KMS-11 (cell line): Measurements from ENCODE around the gene ALG2.
A peak's percentile ranks its signal among the peaks of the same experiment; 100 is the strongest.

Experiments used
- H2AFZ ChIP-seq: fragments of 200-600 bp; sonication (generic); 2 replicates; pipeline ENCODE4 v1.6.1; 2016; ENCODE audit warnings: antibody characterized with exemption, mixed run types, low read depth
- H3K27ac ChIP-seq: fragments of 200-600 bp; sonication (generic); 2 replicates; pipeline ENCODE4 v1.6.1; 2016; ENCODE audit warnings: mild to moderate bottlenecking, mixed run types
- H3K27me3 ChIP-seq: fragments of 200-600 bp; sonication (generic); 2 replicates; pipeline ENCODE4 v1.6.1; 2017; ENCODE audit warnings: mild to moderate bottlenecking, low read depth, mixed run types, moderate library complexity; ENCODE audit not compliant: insufficient read depth
- H3K36me3 ChIP-seq: fragments of 200-600 bp; sonication (generic); 2 replicates; pipeline ENCODE4 v1.6.1; 2017; ENCODE audit warnings: mild to moderate bottlenecking, mixed run types; ENCODE audit not compliant: insufficient read depth
- H3K4me1 ChIP-seq: fragments of 200-600 bp; sonication (generic); 2 replicates; pipeline ENCODE4 v1.6.1; 2016; ENCODE audit warnings: mild to moderate bottlenecking, low read depth, mixed run types; ENCODE audit not compliant: poor library complexity, severe bottlenecking
- H3K4me2 ChIP-seq: fragments of 200-600 bp; sonication (generic); 2 replicates; pipeline ENCODE4 v1.7.0; 2016; ENCODE audit warnings: mild to moderate bottlenecking, mixed run types
- H3K4me3 ChIP-seq: fragments of 200-600 bp; sonication (generic); IDR thresholded peaks from 2 replicates; pipeline ENCODE4 v1.6.1; 2017; ENCODE audit warnings: low read depth, low read length, mixed read lengths; ENCODE audit not compliant: insufficient read depth
- H3K79me2 ChIP-seq: fragments of 200-600 bp; sonication (generic); 2 replicates; pipeline ENCODE4 v1.6.1; 2016; ENCODE audit warnings: low read depth, mixed run types; ENCODE audit not compliant: insufficient read depth
- H3K9ac ChIP-seq: fragments of 200-600 bp; sonication (generic); 2 replicates; pipeline ENCODE4 v1.6.1; 2016; ENCODE audit warnings: mild to moderate bottlenecking, mixed run types
- H4K20me1 ChIP-seq: fragments of 200-600 bp; sonication (generic); 2 replicates; pipeline ENCODE4 v1.6.1; 2016; ENCODE audit warnings: mild to moderate bottlenecking, mixed run types; ENCODE audit not compliant: insufficient read depth
- CTCF ChIP-seq: fragments of 200-600 bp; sonication (generic); conservative IDR thresholded peaks from 2 replicates; pipeline ENCODE4 v1.6.1; 2017; ENCODE audit warnings: low read depth, mild to moderate bottlenecking, antibody characterized with exemption, low read length, moderate library complexity, mixed read lengths

ALG2 gene

GRCh38 chr9:99259231-99259918 is 37.6 kb upstream of the ALG2 start:
- H3K4me1 ChIP-seq, result peaks cover 47% of the 10 kb centered on the region
- no peaks in the 10 kb centered on the region for H3K79me2 ChIP-seq
- no peaks in the 10 kb centered on the region for H4K20me1 ChIP-seq
- TF ChIP-seq CTCF, result no peak
- H3K36me3 ChIP-seq, result no peaks in the 10 kb centered on the region
- no peak overlapping the region for H3K4me3 ChIP-seq
- H3K9ac ChIP-seq, result peak overlapping the region; percentile 63
- peak overlapping the region; percentile 67 for H3K4me2 ChIP-seq
- H3K27me3 ChIP-seq, result no peaks in the 10 kb centered on the region
- H3K27ac ChIP-seq, result peak overlapping the region; percentile 63
- peak overlapping the region; percentile 74 for H2AFZ ChIP-seq

- no peaks in the 10 kb centered on the region for H3K27me3 ChIP-seq
- no peaks in the 10 kb centered on the region for H3K79me2 ChIP-seq
- no peak overlapping the region for H3K9ac ChIP-seq
- no peak overlapping the region for H3K27ac ChIP-seq
- peaks cover 61% of the 10 kb centered on the region for H3K4me1 ChIP-seq
- H3K4me2 ChIP-seq, result no peak overlapping the region
- H3K36me3 ChIP-seq, result no peaks in the 10 kb centered on the region
- TF ChIP-seq CTCF, result no peak
- no peak overlapping the region for H2AFZ ChIP-seq
- no peak overlapping the region for H3K4me3 ChIP-seq
- no peaks in the 10 kb centered on the region for H4K20me1 ChIP-seq
Measured at GRCh38 chr9:99257723-99258389, 36.1 kb upstream of the ALG2 start.

- H3K36me3 ChIP-seq, result no peaks in the 10 kb centered on the region
- no peak overlapping the region for H3K4me3 ChIP-seq
- no peak overlapping the region; the same call in 1 of the 2 replicates for H3K4me2 ChIP-seq
- no peaks in the 10 kb centered on the region for H3K79me2 ChIP-seq
- H3K27ac ChIP-seq, result peak overlapping the region; percentile 97; the same call in 1 of the 2 replicates
- H3K27me3 ChIP-seq, result no peaks in the 10 kb centered on the region
- H4K20me1 ChIP-seq, result no peaks in the 10 kb centered on the region
- peaks cover 81% of the 10 kb centered on the region for H3K4me1 ChIP-seq
- no peak overlapping the region for H2AFZ ChIP-seq
- no peak overlapping the region for H3K9ac ChIP-seq
- TF ChIP-seq CTCF, result no peak
Measured at GRCh38 chr9:99255651-99256050, 33.9 kb upstream of the ALG2 start.

- H3K4me1 ChIP-seq, result peaks cover 81% of the 10 kb centered on the region
- no peaks in the 10 kb centered on the region for H3K36me3 ChIP-seq
- no peak for TF ChIP-seq CTCF
- peak overlapping the region; percentile 97 for H3K27ac ChIP-seq
- H3K79me2 ChIP-seq, result no peaks in the 10 kb centered on the region
- H3K27me3 ChIP-seq, result no peaks in the 10 kb centered on the region
- H3K4me2 ChIP-seq, result peak overlapping the region; percentile 50
- H3K9ac ChIP-seq, result peak overlapping the region; percentile 97
- H2AFZ ChIP-seq, result peak overlapping the region; percentile 73
- H3K4me3 ChIP-seq, result peak overlapping the region; percentile 45
- H4K20me1 ChIP-seq, result no peaks in the 10 kb centered on the region
Measured at GRCh38 chr9:99253772-99254431, 32.2 kb upstream of the ALG2 start.
